MM.1S (cell line): ENCODE measurements around the gene NINJ1.

Source experiments
- EZH2 ChIP-seq: fragments of 300-600 bp; sonication (generic); optimal IDR thresholded peaks from 2 replicates; pipeline ENCODE3; 2017; ENCODE audit warnings: low read depth, mild to moderate bottlenecking, antibody characterized with exemption, low read length, mixed read lengths
- TF ChIP-seq, protein P1 (sequence below): fragments of 300-600 bp; sonication (generic); IDR thresholded peaks from 2 replicates; pipeline ENCODE4 v1.5.1; 2016; ENCODE audit warnings: antibody characterized with exemption, low read length, mixed read lengths

DNA sequence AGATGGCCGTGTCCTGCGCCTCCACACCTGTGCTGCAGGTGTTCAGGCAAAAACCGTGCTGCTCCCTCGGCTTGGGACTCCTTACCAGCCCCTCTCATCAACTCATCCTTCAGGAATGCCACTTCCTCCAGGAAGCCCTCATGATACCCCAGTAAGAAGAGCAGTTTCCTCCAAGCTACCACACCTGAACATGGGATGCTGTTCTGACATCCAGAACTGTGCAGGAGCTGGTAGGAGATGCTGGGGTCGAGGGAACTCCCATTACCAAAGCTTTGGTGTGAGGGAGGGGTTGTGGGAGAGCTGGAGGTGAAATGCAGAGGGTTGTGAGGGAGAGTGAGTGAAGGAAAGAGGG, 19.1 kb downstream of the NINJ1 start:
- TF ChIP-seq, protein P1, sequence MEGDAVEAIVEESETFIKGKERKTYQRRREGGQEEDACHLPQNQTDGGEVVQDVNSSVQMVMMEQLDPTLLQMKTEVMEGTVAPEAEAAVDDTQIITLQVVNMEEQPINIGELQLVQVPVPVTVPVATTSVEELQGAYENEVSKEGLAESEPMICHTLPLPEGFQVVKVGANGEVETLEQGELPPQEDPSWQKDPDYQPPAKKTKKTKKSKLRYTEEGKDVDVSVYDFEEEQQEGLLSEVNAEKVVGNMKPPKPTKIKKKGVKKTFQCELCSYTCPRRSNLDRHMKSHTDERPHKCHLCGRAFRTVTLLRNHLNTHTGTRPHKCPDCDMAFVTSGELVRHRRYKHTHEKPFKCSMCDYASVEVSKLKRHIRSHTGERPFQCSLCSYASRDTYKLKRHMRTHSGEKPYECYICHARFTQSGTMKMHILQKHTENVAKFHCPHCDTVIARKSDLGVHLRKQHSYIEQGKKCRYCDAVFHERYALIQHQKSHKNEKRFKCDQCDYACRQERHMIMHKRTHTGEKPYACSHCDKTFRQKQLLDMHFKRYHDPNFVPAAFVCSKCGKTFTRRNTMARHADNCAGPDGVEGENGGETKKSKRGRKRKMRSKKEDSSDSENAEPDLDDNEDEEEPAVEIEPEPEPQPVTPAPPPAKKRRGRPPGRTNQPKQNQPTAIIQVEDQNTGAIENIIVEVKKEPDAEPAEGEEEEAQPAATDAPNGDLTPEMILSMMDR = no peak
- TF ChIP-seq EZH2 = no peak
